H1 (cell line): ENCODE measurements around the gene DGKI. TPM values are rescaled to one million over a fixed set of nuclear protein-coding genes. Genes with fewer than 3 reads are reported as not detected.

Experiments
- CTCF ChIA-PET: fragments of 300-600 bp; sonication (Branson Sonifier 250); formaldehyde crosslinking; loops from one replicate; lab custom pipeline; 2021; ENCODE audit not compliant: partially characterized antibody; lab: Charles Lee
- POLR2A ChIA-PET: fragments of 300-600 bp; sonication (Branson Sonifier 250); formaldehyde crosslinking; loops from one replicate; lab custom pipeline; 2021; ENCODE audit warnings: inconsistent platforms; ENCODE audit not compliant: partially characterized antibody; lab: Charles Lee
- DNase-seq, 2 experiments: peaks; one replicate each; pipeline versions ENCODE4 v3.0.0 to v3.0.0-alpha.2; 2010 to 2022; ENCODE audit warnings: low spot score in 2 of 2, low read depth in 1 of 2, mixed read lengths in 1 of 2
- FAIRE-seq: peaks from 2 replicates; lab custom pipeline; 2011; peaks lifted over from hg19 to GRCh38; lab: Jason Lieb, UNC
- H2AFZ ChIP-seq: 2 replicates; pipeline ENCODE4 v1.8.1; 2012; ENCODE audit warnings: low read length, inconsistent platforms
- H2AK5ac ChIP-seq: 2 replicates; pipeline ENCODE4 v1.6.1; 2013; ENCODE audit warnings: low read depth, low read length
- H2BK120ac ChIP-seq: replicated peaks from 2 replicates; pipeline ENCODE3; 2013; ENCODE audit warnings: low read depth, low read length, inconsistent platforms
- H2BK12ac ChIP-seq: 2 replicates; pipeline ENCODE4 v1.6.1; 2013; ENCODE audit warnings: low read depth, low read length
- H2BK15ac ChIP-seq: 2 replicates; pipeline ENCODE4 v1.6.1; 2013; ENCODE audit warnings: low read length
- H2BK20ac ChIP-seq: 2 replicates; pipeline ENCODE4 v1.6.1; 2013; ENCODE audit warnings: low read length
- H2BK5ac ChIP-seq: 2 replicates; pipeline ENCODE4 v1.6.1; 2013; ENCODE audit warnings: low read depth, low read length
- H3K14ac ChIP-seq: 2 replicates; pipeline ENCODE4 v1.6.1; 2013; ENCODE audit warnings: inconsistent platforms; ENCODE audit not compliant: insufficient read length
- H3K18ac ChIP-seq: 2 replicates; pipeline ENCODE4 v1.6.1; 2013; ENCODE audit warnings: low read length; ENCODE audit errors: extremely low read depth
- H3K23ac ChIP-seq: 2 replicates; pipeline ENCODE4 v1.6.1; 2013; ENCODE audit warnings: inconsistent platforms; ENCODE audit not compliant: insufficient read length
- H3K23me2 ChIP-seq: 2 replicates; pipeline ENCODE4 v1.6.1; 2013; ENCODE audit warnings: low read depth, low read length
- H3K27ac ChIP-seq: 2 replicates; pipeline ENCODE4 v1.6.1; 2011; ENCODE audit warnings: low read depth, low read length, inconsistent platforms
- H3K27me3 ChIP-seq, 4 experiments: replicated peaks in 1 of 4; 1 replicate in 1 of 4; 2 replicates in 3 of 4; pipeline versions ENCODE4 v1.6.1 to v1.8.1; 2011 to 2013; ENCODE audit warnings: low read length in 3 of 4, mild to moderate bottlenecking in 3 of 4, inconsistent platforms in 2 of 4, mixed read lengths in 2 of 4, moderate library complexity in 1 of 4; ENCODE audit not compliant: control insufficient read depth in 3 of 4, insufficient read depth in 3 of 4; ENCODE audit errors: extremely low read depth in 1 of 4
- H3K36me3 ChIP-seq, 4 experiments: 2 replicates each; pipeline versions ENCODE4 v1.6.1 to v1.8.1; 2011 to 2013; ENCODE audit warnings: mild to moderate bottlenecking in 4 of 4, low read length in 3 of 4, moderate library complexity in 2 of 4, control low read depth in 1 of 4, inconsistent platforms in 1 of 4; ENCODE audit not compliant: insufficient read depth in 4 of 4, control insufficient read depth in 2 of 4
- H3K4ac ChIP-seq: replicated peaks from 2 replicates; pipeline ENCODE3; 2013; ENCODE audit warnings: low read length, low read depth, mixed read lengths, inconsistent platforms; ENCODE audit not compliant: insufficient read length
- H3K4me1 ChIP-seq, 4 experiments: replicated peaks in 1 of 4; 1 replicate in 1 of 4; 2 replicates in 3 of 4; pipeline versions ENCODE4 v1.6.1 to v1.8.1; 2011 to 2013; ENCODE audit warnings: low read length in 3 of 4, inconsistent platforms in 2 of 4, mixed read lengths in 1 of 4; ENCODE audit not compliant: insufficient read depth in 4 of 4, control insufficient read depth in 3 of 4
- H3K4me2 ChIP-seq, 2 experiments: 2 replicates each; pipeline versions ENCODE4 v1.6.1 to v1.8.1; 2011 to 2013; ENCODE audit warnings: low read depth in 2 of 2, low read length in 2 of 2, control low read depth in 1 of 2, inconsistent platforms in 1 of 2, mild to moderate bottlenecking in 1 of 2; ENCODE audit not compliant: insufficient read depth in 1 of 2
- H3K4me3 ChIP-seq, 4 experiments: fragments of 200-600, 300-600 bp in 1 of 4; sonication (generic), shearing (Covaris generic), sonication (Bioruptor Twin) in 1 of 4; 2 replicates each; pipeline versions ENCODE4 v1.5.1 to v1.8.1; 2011 to 2016; ENCODE audit warnings: low read length in 4 of 4, low read depth in 3 of 4, control low read depth in 2 of 4, inconsistent platforms in 2 of 4, mild to moderate bottlenecking in 2 of 4, mixed read lengths in 1 of 4, moderate library complexity in 1 of 4; ENCODE audit not compliant: insufficient read depth in 2 of 4; ENCODE audit errors: extremely low read depth in 1 of 4
- H3K56ac ChIP-seq: replicated peaks from 2 replicates; pipeline ENCODE3; 2013; ENCODE audit warnings: low read depth, mild to moderate bottlenecking, mixed read lengths, low read length, inconsistent platforms; ENCODE audit not compliant: insufficient read length
- H3K79me1 ChIP-seq: 2 replicates; pipeline ENCODE4 v1.6.1; 2013; ENCODE audit warnings: low read depth, low read length, control low read depth
- H3K79me2 ChIP-seq, 2 experiments: 2 replicates each; pipeline versions ENCODE4 v1.6.1 to v1.8.1; 2012 to 2013; ENCODE audit warnings: low read length in 2 of 2, mild to moderate bottlenecking in 2 of 2, inconsistent platforms in 1 of 2; ENCODE audit not compliant: insufficient read depth in 2 of 2, control insufficient read depth in 1 of 2
- H3K9ac ChIP-seq, 4 experiments: replicated peaks in 1 of 4; 1 replicate in 1 of 4; 2 replicates in 3 of 4; pipeline versions ENCODE4 v1.6.1 to v1.8.1; 2011 to 2013; ENCODE audit warnings: low read depth in 3 of 4, low read length in 3 of 4, control low read depth in 2 of 4, mild to moderate bottlenecking in 2 of 4, moderate library complexity in 2 of 4, inconsistent platforms in 1 of 4; ENCODE audit errors: extremely low read depth in 1 of 4
- H3K9me3 ChIP-seq, 2 experiments: 2 replicates each; pipeline versions ENCODE4 v1.6.1 to v1.8.1; 2012 to 2013; ENCODE audit warnings: mild to moderate bottlenecking in 2 of 2, moderate library complexity in 2 of 2, control low read depth in 1 of 2, inconsistent platforms in 1 of 2, low read depth in 1 of 2, low read length in 1 of 2, mixed read lengths in 1 of 2; ENCODE audit not compliant: insufficient read depth in 2 of 2
- H4K20me1 ChIP-seq, 2 experiments: replicated peaks in 1 of 2; 2 replicates each; pipeline versions ENCODE3 to v1.8.1; 2011 to 2013; ENCODE audit warnings: inconsistent platforms in 2 of 2, low read length in 2 of 2, mild to moderate bottlenecking in 1 of 2; ENCODE audit not compliant: insufficient read depth in 2 of 2, control insufficient read depth in 1 of 2
- H4K5ac ChIP-seq: 2 replicates; pipeline ENCODE4 v1.6.1; 2013; ENCODE audit warnings: low read length, low read depth, mixed read lengths, inconsistent platforms; ENCODE audit not compliant: insufficient read length
- H4K8ac ChIP-seq: 2 replicates; pipeline ENCODE4 v1.8.0; 2013; ENCODE audit warnings: mild to moderate bottlenecking, moderate library complexity, low read length, inconsistent platforms; ENCODE audit not compliant: insufficient read depth; ENCODE audit errors: extremely low read depth
- H4K91ac ChIP-seq: replicated peaks from 2 replicates; pipeline ENCODE3; 2013; ENCODE audit warnings: low read length, mixed read lengths, inconsistent platforms; ENCODE audit not compliant: insufficient read length
- ASH2L ChIP-seq: fragments of 200-600, 300-600 bp; sonication (generic); IDR thresholded peaks from one replicate; pipeline ENCODE4 v1.7.1; 2017; ENCODE audit warnings: low read length
- ATF2 ChIP-seq: IDR thresholded peaks from 2 replicates; pipeline ENCODE4 v1.6.1; 2012; ENCODE audit warnings: low read length, inconsistent platforms
- CHD2 ChIP-seq: IDR thresholded peaks from 2 replicates; pipeline ENCODE4 v1.6.1; 2012; ENCODE audit warnings: low read length, improper control_type of control experiment
- GABPA ChIP-seq: IDR thresholded peaks from 2 replicates; pipeline ENCODE4 v1.6.1; 2011; ENCODE audit warnings: mild to moderate bottlenecking, low read length, moderate library complexity, borderline replicate concordance; ENCODE audit not compliant: insufficient read depth
- NRF1 ChIP-seq: IDR thresholded peaks from 2 replicates; pipeline ENCODE4 v1.6.1; 2011; ENCODE audit warnings: mild to moderate bottlenecking, low read depth, low read length, improper control_type of control experiment
- RNF2 ChIP-seq: fragments of 200-900, 300-1000 bp; sonication (generic); IDR thresholded peaks from 2 replicates; pipeline ENCODE4 v1.7.1; 2016; ENCODE audit warnings: borderline replicate concordance, low read depth, mild to moderate bottlenecking, antibody characterized with exemption, low read length; ENCODE audit not compliant: poor library complexity, severe bottlenecking; ENCODE audit errors: missing control alignments
- RXRA ChIP-seq: IDR thresholded peaks from 2 replicates; pipeline ENCODE4 v1.6.1; 2011; ENCODE audit warnings: low read depth, mild to moderate bottlenecking, low read length, moderate library complexity; ENCODE audit not compliant: insufficient read depth
- SIRT6 ChIP-seq: IDR thresholded peaks from one replicate; pipeline ENCODE4 v1.7.1; 2012; ENCODE audit warnings: low read length, inconsistent platforms
- SP4 ChIP-seq: IDR thresholded peaks from 2 replicates; pipeline ENCODE4 v1.6.1; 2012; ENCODE audit warnings: low read length, inconsistent platforms
- TEAD4 ChIP-seq: IDR thresholded peaks from 2 replicates; pipeline ENCODE4 v1.6.1; 2012; ENCODE audit warnings: low read depth, low read length, inconsistent platforms, mixed read lengths
- ZNF274 ChIP-seq: IDR thresholded peaks from 2 replicates; pipeline ENCODE4 v1.7.0; 2012; ENCODE audit warnings: low read length, borderline replicate concordance; ENCODE audit errors: extremely low read depth
- WGBS, 2 experiments: shearing (Covaris generic) in 1 of 2; methylation state at CpG; one replicate each; pipeline versions ENCODE4 v1.1.6 to v1.1.7; 2013 to 2015; ENCODE audit warnings: low lambda C conversion rate in 2 of 2, mixed read lengths in 2 of 2, inconsistent platforms in 1 of 2, low coverage in 1 of 2, missing lambda C conversion rate in 1 of 2; ENCODE audit not compliant: insufficient replicate concordance in 2 of 2, insufficient coverage in 1 of 2, insufficient read length in 1 of 2; ENCODE audit errors: extremely low coverage in 1 of 2, missing lambda C conversion rate in 1 of 2; 5-methylcytosine and 5-hydroxymethylcytosine counted together
- polyA plus RNA-seq, 7 experiments: library from polyadenylated mRNA; depleted of rRNA in 3 of 7; stranded (reverse) in 5 of 7; unstranded in 2 of 7; fragments of >200 nt in 5 of 7; fragments of 200-250 nt in 2 of 7; gene quantifications; 1 replicate in 5 of 7; 2 replicates in 1 of 7; 4 replicates in 1 of 7; pipeline versions ENCODE4 v1.2.1 to v1.2.3, GENCODE V29; 2011 to 2013; ENCODE audit warnings: missing spikeins in 2 of 7, mixed read lengths in 2 of 7
- total RNA-seq: library from RNA; stranded (reverse); fragmentation: NEBNext Ultra II Directional; extraction: Animal tissue kit (Norgen Biotek cat#: 25700); gene quantifications from 2 replicates; pipeline ENCODE4 v1.2.1, GENCODE V29; 2021
- TF ChIP-seq, protein P1 (sequence below): IDR thresholded peaks from 2 replicates; pipeline ENCODE4 v1.6.1; 2011; ENCODE audit warnings: low read length, improper control_type of control experiment

The DGKI gene
- total and polyA plus RNA-seq, 2 of the 8 experiments (the other 6 are each of a cell fraction or from before 2014, with no cell fraction given), result 0.20 to 0.71 TPM

DNA sequence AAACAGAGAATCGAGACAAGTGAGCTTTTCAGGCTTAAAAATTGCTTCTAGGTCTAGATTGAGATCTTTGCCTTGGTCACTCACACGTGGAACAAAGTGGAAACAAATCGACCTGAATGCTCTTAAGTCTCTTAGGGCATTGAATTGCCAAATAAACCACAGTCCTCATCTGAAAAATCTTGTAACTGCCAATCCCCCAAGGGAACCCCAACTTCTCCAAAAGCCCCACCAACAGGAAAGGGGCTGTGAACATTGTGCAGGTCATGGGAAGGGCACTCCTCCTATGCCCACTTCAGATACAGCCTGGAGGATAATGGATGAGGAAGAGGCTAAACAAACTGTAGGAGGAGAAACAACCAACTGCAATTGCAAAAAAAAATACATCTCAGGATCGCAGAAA, 91.3 kb downstream of the DGKI start:
- H4K8ac ChIP-seq, result no peak overlapping the region
- H2AK5ac ChIP-seq, result no peak overlapping the region
- no peak overlapping the region for H3K4ac ChIP-seq
- WGBS, 2 experiments, result 87% methylated on average over 4 of the region's 4 CpGs; no CpG with 5 or more reads in 1 of the 2 experiments
- no peaks in the 10 kb centered on the region for H3K27me3 ChIP-seq
- no peak overlapping the region for H3K18ac ChIP-seq
- no peaks in the 10 kb centered on the region for H3K79me2 ChIP-seq
- no peaks in the 10 kb centered on the region for H3K36me3 ChIP-seq
- H3K4me2 ChIP-seq, result no peak overlapping the region
- H3K23me2 ChIP-seq, result no peaks in the 10 kb centered on the region; the same call in 1 of the 2 replicates
- no peak for DNase-seq
- H4K20me1 ChIP-seq, result no peaks in the 10 kb centered on the region
- H3K9ac ChIP-seq, result no peak overlapping the region
- H2BK120ac ChIP-seq, result no peak overlapping the region
- no peak overlapping the region for H2BK5ac ChIP-seq
- H4K91ac ChIP-seq, result no peak overlapping the region
- H4K5ac ChIP-seq, result no peak overlapping the region
- no peak overlapping the region for H3K14ac ChIP-seq
- no peak overlapping the region for H3K56ac ChIP-seq
- H3K9me3 ChIP-seq, result no peaks in the 10 kb centered on the region
- CTCF ChIA-PET, result interaction anchor here (2.5 kb wide), 1 partner anchor 99 kb away, joined by 8 read pairs; no protein-coding TSS in a partner anchor
- H2AFZ ChIP-seq, result no peak overlapping the region
- H2BK15ac ChIP-seq, result no peak overlapping the region
- no peak overlapping the region for H3K4me3 ChIP-seq
- no peak for FAIRE-seq
- POLR2A ChIA-PET, result no interaction called here
- H2BK12ac ChIP-seq, result no peak overlapping the region
- H3K4me1 ChIP-seq, result peaks cover 4 to 14% (median 12%) of the 10 kb centered on the region in 4 experiments; a peak in 6 of 7 replicates
- no peak overlapping the region for H3K23ac ChIP-seq
- H3K27ac ChIP-seq, result no peak overlapping the region
- no peak overlapping the region for H2BK20ac ChIP-seq
- H3K79me1 ChIP-seq, result no peaks in the 10 kb centered on the region
- TF ChIP-seq, protein P1, sequence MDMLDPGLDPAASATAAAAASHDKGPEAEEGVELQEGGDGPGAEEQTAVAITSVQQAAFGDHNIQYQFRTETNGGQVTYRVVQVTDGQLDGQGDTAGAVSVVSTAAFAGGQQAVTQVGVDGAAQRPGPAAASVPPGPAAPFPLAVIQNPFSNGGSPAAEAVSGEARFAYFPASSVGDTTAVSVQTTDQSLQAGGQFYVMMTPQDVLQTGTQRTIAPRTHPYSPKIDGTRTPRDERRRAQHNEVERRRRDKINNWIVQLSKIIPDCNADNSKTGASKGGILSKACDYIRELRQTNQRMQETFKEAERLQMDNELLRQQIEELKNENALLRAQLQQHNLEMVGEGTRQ, result no peak
- no peak for TF ChIP-seq RNF2
- no peak for TF ChIP-seq NRF1
- TF ChIP-seq ATF2, result no peak
- TF ChIP-seq SP4, result no peak
- no peak for TF ChIP-seq TEAD4
- TF ChIP-seq GABPA, result no peak
- no peak for TF ChIP-seq CHD2
- TF ChIP-seq RXRA, result no peak
- TF ChIP-seq SIRT6, result no peak
- TF ChIP-seq ZNF274, result no peak
- no peak for TF ChIP-seq ASH2L
